ENCODE results near the gene MYH15.

- TF ChIP-seq GATA2 (IDR thresholded peaks at IDR 0.05; ENCODE audit: low read depth, low read length), result no peak
- TF ChIP-seq GATA3 (IDR thresholded peaks at IDR 0.05; ENCODE audit: low read depth, low read length), result no peak
Observed at GRCh38 chr3:108461661-108462111, 48.7 kb downstream of the MYH15 start.
